K562 (cell line): ENCODE measurements around the gene GTF2A1L. TPM values are rescaled to one million over a fixed set of nuclear protein-coding genes. Genes with fewer than 3 reads are reported as not detected.

Source experiments
- BCL6 ChIP-seq: fragments of 250-450 bp; sonication (Bioruptor Pico); IDR thresholded peaks from 2 replicates; pipeline ENCODE4 v1.4.0; 2020
- BCOR ChIP-seq: fragments of 450-650 bp; IDR thresholded peaks from 2 replicates; pipeline ENCODE4 v1.6.1; 2016
- BRF1 ChIP-seq: IDR thresholded peaks from 3 replicates; pipeline ENCODE4 v1.6.1; 2011; ENCODE audit warnings: borderline replicate concordance, mild to moderate bottlenecking; ENCODE audit not compliant: insufficient read length; ENCODE audit errors: extremely low read depth
- CEBPG ChIP-seq, 3 experiments: fragments of 200-800 bp in 1 of 3; sonication (Bioruptor generic) in 1 of 3; sonication (generic) in 1 of 3; formaldehyde crosslinking in 1 of 3; IDR thresholded peaks in 2 of 3; conservative IDR thresholded peaks in 1 of 3; 2 replicates each; pipeline versions ENCODE4 v1.6.1 to v1.8.0; 2016 to 2022; ENCODE audit warnings: missing compliant biosample characterization in 2 of 3, missing genetic modification characterization in 2 of 3, mild to moderate bottlenecking in 1 of 3, missing genetic modification reagents in 1 of 3
- ESRRB ChIP-seq: fragments of 250-450 bp; sonication (Bioruptor Pico); IDR thresholded peaks from 2 replicates; pipeline ENCODE4 v1.5.0; 2020; ENCODE audit warnings: mild to moderate bottlenecking, moderate library complexity, borderline replicate concordance
- HMBOX1 ChIP-seq: sonication (generic); IDR thresholded peaks from 2 replicates; pipeline ENCODE4 v1.6.1; 2016
- IRF2 ChIP-seq: sonication (generic); formaldehyde crosslinking; IDR thresholded peaks from 2 replicates; pipeline ENCODE4 v1.8.1; 2022; ENCODE audit warnings: mild to moderate bottlenecking, missing genetic modification reagents
- MAX ChIP-seq: sonication (generic); formaldehyde crosslinking; IDR thresholded peaks from 2 replicates; pipeline ENCODE4 v1.9.0; 2022; ENCODE audit warnings: mild to moderate bottlenecking, missing genetic modification reagents
- MBD1 ChIP-seq: fragments of 250-450 bp; sonication (Bioruptor Pico); IDR thresholded peaks from 2 replicates; pipeline ENCODE4 v1.8.0; 2022; ENCODE audit warnings: inconsistent platforms
- MCM3 ChIP-seq: fragments of 450-650 bp; IDR thresholded peaks from 2 replicates; pipeline ENCODE4 v1.6.1; 2016
- MLLT1 ChIP-seq, 2 experiments: fragments of 450-650 bp; IDR thresholded peaks; 2 replicates each; pipeline ENCODE4 v1.6.1; 2016
- NUFIP1 ChIP-seq: fragments of 450-650 bp; IDR thresholded peaks from 2 replicates; pipeline ENCODE4 v1.6.1; 2018; ENCODE audit not compliant: partially characterized antibody
- POLR3A ChIP-seq: IDR thresholded peaks from 2 replicates; pipeline ENCODE4 v1.6.1; 2011; ENCODE audit warnings: borderline replicate concordance, mild to moderate bottlenecking, moderate library complexity; ENCODE audit not compliant: insufficient read length, insufficient read depth; ENCODE audit errors: extremely low read depth
- PYGO2 ChIP-seq: fragments of 450-650 bp; IDR thresholded peaks from 2 replicates; pipeline ENCODE4 v1.6.1; 2016; ENCODE audit warnings: mild to moderate bottlenecking, missing genetic modification characterization, moderate library complexity, missing compliant biosample characterization
- RBM25 ChIP-seq: fragments of 200-400 bp; formaldehyde crosslinking; IDR thresholded peaks from 2 replicates; pipeline ENCODE4 v1.6.1; 2018; ENCODE audit warnings: low read length, low read depth, moderate library complexity; ENCODE audit not compliant: severe bottlenecking
- RBM34 ChIP-seq: fragments of 200-400 bp; formaldehyde crosslinking; IDR thresholded peaks from 2 replicates; pipeline ENCODE4 v1.6.1; 2018; ENCODE audit warnings: low read length, borderline replicate concordance; ENCODE audit not compliant: insufficient read depth
- SLC30A9 ChIP-seq: fragments of 250-450 bp; sonication (Bioruptor Pico); IDR thresholded peaks from 2 replicates; pipeline ENCODE4 v1.8.0; 2022; ENCODE audit warnings: mild to moderate bottlenecking, moderate library complexity
- SOX6 ChIP-seq: fragments of 450-650 bp; IDR thresholded peaks from 2 replicates; pipeline ENCODE4 v1.6.1; 2014; ENCODE audit warnings: mild to moderate bottlenecking
- ZNF518B ChIP-seq: fragments of 250-450 bp; sonication (Bioruptor Pico); IDR thresholded peaks from 2 replicates; pipeline ENCODE4 v1.5.0; 2021; ENCODE audit warnings: mild to moderate bottlenecking, moderate library complexity
- ZNF764 ChIP-seq: fragments of 250-450 bp; sonication (Bioruptor Pico); IDR thresholded peaks from 2 replicates; pipeline ENCODE4 v1.4.0; 2020; ENCODE audit warnings: low read depth, mild to moderate bottlenecking, moderate library complexity
- polyA plus RNA-seq, 8 experiments: library from polyadenylated mRNA; depleted of rRNA in 4 of 8; stranded (reverse) in 5 of 8; unstranded in 3 of 8; fragments of >200 nt; fragmentation: Nextera tagmentation in 2 of 8; fragmentation: Illumina TruSeq in 1 of 8; extraction: Ambion mirVana in 2 of 8; extraction: Trizol in 1 of 8; gene quantifications; 2 replicates each; pipeline versions ENCODE4 v1.2.1 to v1.2.3, GENCODE V29; 2011 to 2014; ENCODE audit warnings: inconsistent platforms in 1 of 8, missing spikeins in 1 of 8
- total RNA-seq, 7 experiments: library from RNA; depleted of rRNA in 6 of 7; stranded (reverse); fragments of >200 nt in 6 of 7; fragmentation: Illumina TruSeq in 2 of 7; extraction: Trizol in 2 of 7; gene quantifications; 2 replicates each; pipeline versions ENCODE4 v1.2.1 to v1.2.3, GENCODE V29; 2011 to 2021; ENCODE audit warnings: low replicate concordance in 1 of 7

Gene GTF2A1L
- total and polyA plus RNA-seq, 9 of the 15 experiments (the other 6 are each of a cell fraction or from before 2014, with no cell fraction given), result 0.05 to 0.35 (median 0.12) TPM; not detected in 5

- TF ChIP-seq ESRRB (CRISPR knock-in tag) (no peak), MAX (no peak), BRF1 (no peak), SOX6 (peak; percentile 90), ZNF518B (CRISPR knock-in tag) (no peak), HMBOX1 (no peak), ZNF764 (no peak), PYGO2 (tag) (no peak), CEBPG (CRISPR knock-in tag; IDR thresholded peaks at IDR 0.05) (peak; percentile 72), CEBPG (tag; conservative IDR thresholded peaks at IDR 0.05 in 1 of 2, IDR thresholded peaks at IDR 0.05 in 1 of 2) (peak; percentile 71 to 91; a peak in 3 of 4 replicates), RBM34 (no peak), POLR3A (no peak), NUFIP1 (no peak), MBD1 (CRISPR knock-in tag) (peak; percentile 62; the same call in 1 of the 2 replicates), IRF2 (CRISPR knock-in tag) (no peak), MLLT1 (IDR thresholded peaks at IDR 0.05) (peak in 1 of 2 experiments; percentile 44; a peak in 1 of 4 replicates), MCM3 (no peak), BCL6 (CRISPR knock-in tag) (no peak), SLC30A9 (CRISPR knock-in tag) (no peak), RBM25 (no peak), BCOR (no peak)
Observed at GRCh38 chr2:48605482-48606175, 12.0 kb upstream of the GTF2A1L start (continued).
